Measurements from ENCODE around the gene SRRM2.

Gene SRRM2

GRCh38 chr16:2775765-2776499, 23.5 kb downstream of the SRRM2 start:
- Histone ChIP-seq H3K4me3 (replicated peaks; ENCODE audit: insufficient read depth, low read length) (peak overlapping the region; percentile 87), H3K27me3 (ENCODE audit: insufficient read depth, poor library complexity, severe bottlenecking) (no peaks in the 10 kb centered on the region), H3K27ac (replicated peaks) (peak overlapping the region; percentile 83)
- TF ChIP-seq POLR2AphosphoS5 (IDR thresholded peaks at IDR 0.05; ENCODE audit: low read depth) (no peak), SPI1 (IDR thresholded peaks at IDR 0.05; ENCODE audit: borderline replicate concordance, low read depth) (no peak), REST (IDR thresholded peaks at IDR 0.05; ENCODE audit: insufficient replicate concordance, low read depth) (no peak), GABPA (IDR thresholded peaks at IDR 0.05; ENCODE audit: low read depth) (no peak), CTCF (IDR thresholded peaks at IDR 0.05; ENCODE audit: insufficient read depth, low read length) (no peak)
- no peak for DNase-seq (ENCODE audit: low read depth in 1 of 2, low spot score in 1 of 2)

- DNase-seq (ENCODE audit: low read depth in 1 of 2, low spot score in 1 of 2): peak in 1 of 2 experiments; percentile 52
- no peak for TF ChIP-seq SPI1 (IDR thresholded peaks at IDR 0.05; ENCODE audit: borderline replicate concordance, low read depth)
- no peak for TF ChIP-seq POLR2AphosphoS5 (IDR thresholded peaks at IDR 0.05; ENCODE audit: low read depth)
- TF ChIP-seq CTCF (IDR thresholded peaks at IDR 0.05; ENCODE audit: insufficient read depth, low read length): no peak
- no peak for TF ChIP-seq REST (IDR thresholded peaks at IDR 0.05; ENCODE audit: insufficient replicate concordance, low read depth)
- TF ChIP-seq GABPA (IDR thresholded peaks at IDR 0.05; ENCODE audit: low read depth): no peak
- Histone ChIP-seq H3K27ac (replicated peaks) (peak overlapping the region; percentile 83), H3K27me3 (ENCODE audit: insufficient read depth, poor library complexity, severe bottlenecking) (no peaks in the 10 kb centered on the region), H3K4me3 (replicated peaks; ENCODE audit: insufficient read depth, low read length) (peak overlapping the region; percentile 87)
Observed at GRCh38 chr16:2776500-2777139, 24.2 kb downstream of the SRRM2 start.

DNA sequence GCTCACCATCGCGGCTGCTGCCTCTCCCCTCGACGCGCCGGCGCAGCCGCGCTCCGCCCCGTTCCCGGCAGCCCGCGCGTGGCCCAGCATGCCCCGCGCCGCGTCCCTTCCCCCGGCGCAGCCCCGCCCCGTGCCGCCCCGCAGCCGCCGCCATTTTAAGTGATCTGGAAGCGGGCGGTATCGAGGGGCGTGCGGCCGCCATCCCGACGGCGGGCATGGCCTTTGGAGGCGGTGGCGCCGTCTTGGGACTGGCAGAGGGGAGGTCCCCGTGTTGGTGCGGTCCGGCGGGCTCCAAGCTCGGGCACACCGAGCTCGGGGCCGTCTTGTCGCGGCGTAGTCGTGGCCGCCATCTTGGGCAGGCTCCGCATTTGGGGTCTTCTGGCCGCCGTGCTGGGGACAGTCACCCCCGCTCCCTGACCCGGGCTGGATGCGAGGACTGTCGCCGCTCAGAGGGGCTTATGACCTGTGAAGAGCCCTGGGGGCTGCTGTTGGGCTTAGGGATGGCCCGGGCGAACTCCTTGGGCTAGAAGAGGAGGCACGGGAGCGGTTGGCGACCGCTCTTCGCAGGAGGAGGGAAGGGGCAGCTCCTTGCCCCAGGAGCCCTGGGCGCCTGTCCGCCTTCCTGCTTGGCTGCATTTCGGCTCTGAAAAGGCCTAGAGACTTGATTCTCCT, 24.9 kb downstream of the SRRM2 start, which contains the start of gene ELOB:
ELOB (minus strand) TSS at position 50 of the 672 bp plus-strand sequence; CDS start at position 9, 41 bp downstream.
- Histone ChIP-seq H3K4me3 (replicated peaks; ENCODE audit: insufficient read depth, low read length) (peak within 1 kb of the TSS; percentile 87), H3K27ac (replicated peaks) (peak within 1 kb of the TSS; percentile 99), H3K27me3 (ENCODE audit: insufficient read depth, poor library complexity, severe bottlenecking) (no peaks in the 10 kb centered on the region)
- peak; percentile 85 to 88 for DNase-seq (ENCODE audit: low read depth in 1 of 2, low spot score in 1 of 2)
- TF ChIP-seq REST (IDR thresholded peaks at IDR 0.05; ENCODE audit: insufficient replicate concordance, low read depth) (peak; percentile 78), CTCF (IDR thresholded peaks at IDR 0.05; ENCODE audit: insufficient read depth, low read length) (no peak), POLR2AphosphoS5 (IDR thresholded peaks at IDR 0.05; ENCODE audit: low read depth) (peak; percentile 85), SPI1 (IDR thresholded peaks at IDR 0.05; ENCODE audit: borderline replicate concordance, low read depth) (no peak), GABPA (IDR thresholded peaks at IDR 0.05; ENCODE audit: low read depth) (no peak)
